Right lobe of liver (tissue), 6 donors: ENCODE measurements around the gene VMP1. TPM values are rescaled to one million over a fixed set of nuclear protein-coding genes. Genes with fewer than 3 reads are reported as not detected.

Source experiments
- ATAC-seq, 4 donors: fragments of 200-7000 bp; cut with Tn5 transposase; one replicate each; pipeline ENCODE4 v1.9.1; 2020; ENCODE audit warnings: mild to moderate bottlenecking in 4 of 4, moderate library complexity in 4 of 4
- DNase-seq, 3 donors: peaks; one replicate each; pipeline ENCODE4 v3.0.0-alpha.2; 2020
- H3K27ac ChIP-seq, 3 donors: fragments of 200-600 bp; one replicate each; pipeline ENCODE4 v1.8.0; 2022
- H3K27me3 ChIP-seq, 2 donors: fragments of 200-600 bp; one replicate each; pipeline ENCODE4 v1.8.0; 2022
- H3K36me3 ChIP-seq, 4 donors: fragments of 200-600 bp; sonication (generic) in 1 of 4; one replicate each; pipeline versions ENCODE4 v1.5.1 to v1.8.0; 2017 to 2022; ENCODE audit warnings: control low read depth in 1 of 4
- H3K4me1 ChIP-seq, 4 donors: fragments of 200-600 bp; sonication (generic) in 1 of 4; one replicate each; pipeline versions ENCODE4 v1.5.1 to v1.8.0; 2017 to 2022; ENCODE audit warnings: control low read depth in 1 of 4
- H3K4me3 ChIP-seq, 3 donors: fragments of 200-600 bp; one replicate each; pipeline ENCODE4 v1.8.0; 2022
- H3K9me3 ChIP-seq, 4 donors: fragments of 200-600 bp; sonication (generic) in 1 of 4; one replicate each; pipeline versions ENCODE4 v1.5.1 to v1.8.0; 2017 to 2022; ENCODE audit warnings: control low read depth in 1 of 4
- CTCF ChIP-seq, 4 donors: fragments of 200-600 bp in 3 of 4; fragments of 450-650 bp in 1 of 4; IDR thresholded peaks; one replicate each; pipeline versions ENCODE4 v1.5.1 to v1.8.0; 2016 to 2022; ENCODE audit warnings: antibody characterized with exemption in 4 of 4, mild to moderate bottlenecking in 2 of 4
- POLR2A ChIP-seq: fragments of 450-650 bp; IDR thresholded peaks from one replicate; pipeline ENCODE4 v1.6.1; 2017; ENCODE audit warnings: antibody characterized with exemption, mild to moderate bottlenecking
- WGBS: methylation state at CpG from one replicate; pipeline ENCODE4 v1.1.6; 2018; ENCODE audit warnings: low coverage, low lambda C conversion rate; ENCODE audit not compliant: insufficient coverage; ENCODE audit errors: missing lambda C conversion rate; 5-methylcytosine and 5-hydroxymethylcytosine counted together
- intact Hi-C, 2 donors: fragments of 100-400 bp; cut with DNase I; formaldehyde crosslinking; loops; one replicate each; pipeline versions ENCODE4 v1.11.2 to v1.14.1; 2022
- total RNA-seq, 6 experiments: library from RNA; depleted of rRNA in 2 of 6; stranded (reverse); fragments of >200 nt in 2 of 6; fragmentation: NEBNext Ultra II Directional in 3 of 6; extraction: Animal tissue kit (Norgen Biotek cat#: 25700) in 3 of 6; gene quantifications; one replicate each; pipeline versions ENCODE4 v1.1.0 to v1.2.4, GENCODE V29; 2016 to 2023
- donor health status: DM: no; HTN: yes; CAD: no.
- donor health status: DM: no; HTN: no; CAD: no.
- donor health status: DM: no; HTN: no; CAD: no.
- donor health status: DM: no; HTN: yes; CAD: no.
- donor health status: DM: no; HTN: yes; CAD: no.

Gene VMP1
- total RNA-seq, 6 experiments from 2014 or later: 56.9 to 247 (median 160) TPM

- ATAC-seq: no peak
- no peak for DNase-seq
- TF ChIP-seq CTCF (IDR thresholded peaks at IDR 0.05) (no peak), POLR2A (no peak)
- H3K4me3 ChIP-seq: no peak overlapping the region
- H3K9me3 ChIP-seq: no peaks in the 10 kb centered on the region
- H3K27me3 ChIP-seq: no peaks in the 10 kb centered on the region
- H3K4me1 ChIP-seq: peaks cover 0 to 7% (median 0%) of the 10 kb centered on the region in 4 donors
- intact Hi-C loops: no loop called here
- WGBS: 33% methylated on average over 1 of the region's 3 CpGs
- H3K27ac ChIP-seq: no peak overlapping the region
- H3K36me3 ChIP-seq: peaks cover 0 to 12% (median 0%) of the 10 kb centered on the region in 4 donors
Observed at GRCh38 chr17:59858932-59859331, 151.5 kb downstream of the VMP1 start.

GRCh38 chr17:59859444-59860025 lies 152.1 kb downstream of the VMP1 start:
- ATAC-seq (peak; percentile 63 to 82 (median 74)), DNase-seq (no peak)
- Histone ChIP-seq H3K4me1 (peaks cover 0 to 7% (median 0%) of the 10 kb centered on the region in 4 donors), H3K4me3 (no peak overlapping the region), H3K36me3 (peaks cover 0 to 12% (median 0%) of the 10 kb centered on the region in 4 donors), H3K27ac (no peak overlapping the region), H3K9me3 (no peaks in the 10 kb centered on the region), H3K27me3 (no peaks in the 10 kb centered on the region)
- intact Hi-C loops: no loop called here
- TF ChIP-seq CTCF (IDR thresholded peaks at IDR 0.05) (peak; percentile 56 to 76 (median 60)), POLR2A (no peak)
- 62% methylated on average over 2 of the region's 2 CpGs for WGBS

- Histone ChIP-seq H3K9me3 (no peaks in the 10 kb centered on the region), H3K27me3 (no peaks in the 10 kb centered on the region), H3K36me3 (peaks cover 0 to 12% (median 0%) of the 10 kb centered on the region in 4 donors), H3K27ac (no peak overlapping the region), H3K4me1 (no peaks in the 10 kb centered on the region), H3K4me3 (no peak overlapping the region)
- no peak for DNase-seq
- intact Hi-C loops: no loop called here
- ATAC-seq: no peak
- WGBS: 73% methylated on average over 3 of the region's 3 CpGs
- no peak for TF ChIP-seq POLR2A
- no peak for TF ChIP-seq CTCF (IDR thresholded peaks at IDR 0.05)
Observed at GRCh38 chr17:59863616-59864015, 156.2 kb downstream of the VMP1 start.

GRCh38 chr17:59869941-59870218 lies 162.4 kb downstream of the VMP1 start:
- no peak for TF ChIP-seq CTCF (IDR thresholded peaks at IDR 0.05)
- no peak for TF ChIP-seq POLR2A
- Histone ChIP-seq H3K36me3 (peaks cover 0 to 9% (median 0%) of the 10 kb centered on the region in 4 donors), H3K4me1 (peaks cover 0 to 7% (median 0%) of the 10 kb centered on the region in 4 donors), H3K27me3 (no peaks in the 10 kb centered on the region), H3K4me3 (no peak overlapping the region), H3K9me3 (no peaks in the 10 kb centered on the region), H3K27ac (no peak overlapping the region)
- DNase-seq (no peak), ATAC-seq (no peak)
- intact Hi-C loops: no loop called here
- 29% methylated on average over 1 of the region's 1 CpG for WGBS
